HEK293T (cell line): ENCODE results near the gene CDH18.

Source experiments
- BHLHE40 ChIP-seq: fragments of 450-650 bp; IDR thresholded peaks from 2 replicates; pipeline ENCODE4 v1.6.1; 2016; ENCODE audit warnings: mild to moderate bottlenecking, moderate library complexity, borderline replicate concordance
- ELF4 ChIP-seq: fragments of 450-650 bp; IDR thresholded peaks from 2 replicates; pipeline ENCODE4 v1.6.1; 2017; ENCODE audit warnings: antibody characterized with exemption
- HDGF ChIP-seq: fragments of 450-650 bp; IDR thresholded peaks from 2 replicates; pipeline ENCODE4 v1.6.1; 2017; ENCODE audit warnings: antibody characterized with exemption, borderline replicate concordance
- LEF1 ChIP-seq: fragments of 450-650 bp; IDR thresholded peaks from 2 replicates; pipeline ENCODE4 v1.6.1; 2017; ENCODE audit warnings: mild to moderate bottlenecking, borderline replicate concordance
- SP1 ChIP-seq: fragments of 450-650 bp; IDR thresholded peaks from 2 replicates; pipeline ENCODE4 v1.6.1; 2017
- SUZ12 ChIP-seq: fragments of 450-650 bp; IDR thresholded peaks from 2 replicates; pipeline ENCODE4 v1.6.1; 2016; ENCODE audit warnings: mild to moderate bottlenecking
- TARDBP ChIP-seq: fragments of 450-650 bp; IDR thresholded peaks from 2 replicates; pipeline ENCODE4 v1.6.1; 2016

- TF ChIP-seq TARDBP (no peak), SP1 (no peak), BHLHE40 (no peak), SUZ12 (no peak), HDGF (no peak), ELF4 (no peak), LEF1 (no peak)
These were observed 455.1 kb downstream of the CDH18 start for GRCh38 chr5:19532936-19533335.
